Hematopoietic multipotent progenitor cell treated with erythropoietin and hydrocortisone succinate and interleukin-3 and kit ligand, for 17 days (in vitro differentiated cells): ENCODE measurements around the gene TAF9.
"Not testable (repeated sequence)": the region's sequence is repeated elsewhere in the genome, so short reads cannot be mapped to it uniquely, and the experiment has no call there.

Experiments
- DNase-seq: peaks from one replicate; pipeline ENCODE4 v3.0.0-alpha.2; 2015; ENCODE audit warnings: low spot score

TAF9 gene, protein sequence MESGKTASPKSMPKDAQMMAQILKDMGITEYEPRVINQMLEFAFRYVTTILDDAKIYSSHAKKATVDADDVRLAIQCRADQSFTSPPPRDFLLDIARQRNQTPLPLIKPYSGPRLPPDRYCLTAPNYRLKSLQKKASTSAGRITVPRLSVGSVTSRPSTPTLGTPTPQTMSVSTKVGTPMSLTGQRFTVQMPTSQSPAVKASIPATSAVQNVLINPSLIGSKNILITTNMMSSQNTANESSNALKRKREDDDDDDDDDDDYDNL

DNA sequence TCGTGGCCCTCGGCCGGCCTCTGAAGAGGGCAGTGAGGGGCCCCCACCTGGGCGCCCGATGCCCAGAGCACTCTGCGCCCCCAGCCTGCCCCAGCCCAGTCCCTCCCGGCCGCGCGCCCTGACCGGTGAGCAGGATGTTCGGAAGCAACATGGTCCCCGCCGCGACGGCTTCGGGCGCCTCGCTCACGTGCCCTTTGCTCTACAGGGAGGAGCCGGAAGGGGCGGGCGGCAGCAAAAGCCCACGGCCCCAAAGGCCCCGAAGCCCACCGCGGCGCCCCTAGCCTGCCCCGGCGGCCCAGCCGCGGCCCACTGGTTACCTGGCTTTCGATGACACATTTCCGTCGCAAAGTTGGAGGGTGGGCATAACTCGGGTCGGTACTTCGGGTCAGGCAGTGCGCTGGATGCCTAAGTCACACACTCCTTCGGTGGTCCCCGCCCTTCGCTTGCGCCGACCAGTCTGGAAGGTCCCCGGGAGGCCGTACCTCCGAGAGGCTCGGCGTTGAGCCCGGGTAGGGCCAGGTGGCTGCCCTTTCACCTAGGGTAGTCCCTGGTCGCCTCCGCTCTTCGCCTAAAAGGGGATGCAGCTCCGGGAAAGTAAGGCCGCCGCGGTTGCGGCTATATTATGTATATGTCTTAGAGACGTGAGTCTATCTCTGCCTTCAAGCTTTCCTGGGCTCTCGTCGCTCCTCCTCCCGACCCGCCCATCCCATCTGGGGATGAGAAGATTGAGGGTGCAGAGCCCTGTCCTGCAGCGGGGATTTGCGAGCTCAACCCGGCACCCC is at the start of gene TAF9, which contains the start of the genes AK6 and RAD17:
Gene TAF9, minus strand, starts transcription at position 181 of the 782 bp plus-strand sequence. CDS start 3,783 bp downstream, outside the sequence.
Gene AK6, minus strand, starts transcription at position 181 of the 782 bp plus-strand sequence. Its CDS starts 30 bp downstream, at position 151.
Gene RAD17, plus strand, starts transcription at position 479 of the 782 bp plus-strand sequence. CDS start 2,391 bp downstream, outside the sequence.
- peak; percentile 94 for DNase-seq

DNA sequence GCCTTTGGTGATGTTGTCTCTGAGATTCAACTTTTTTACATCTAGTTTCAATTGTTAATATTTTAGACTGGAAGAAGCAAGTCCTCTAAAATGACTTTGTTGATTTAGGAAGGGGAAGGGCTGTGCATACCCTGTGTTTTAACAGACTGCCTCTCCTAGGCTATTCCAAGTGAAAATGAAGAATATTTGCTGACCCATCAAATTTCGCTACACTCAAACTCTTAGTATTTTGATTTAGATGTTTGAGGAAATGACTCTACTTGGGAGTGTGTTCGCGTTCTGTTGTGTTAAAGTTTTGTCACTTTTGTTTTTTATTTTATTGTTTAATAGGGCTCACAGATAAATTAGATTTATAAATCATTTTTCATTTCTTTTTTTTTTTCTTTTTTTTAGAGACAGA is 49.2 kb upstream of the TAF9 start:
- no peak for DNase-seq

DNA sequence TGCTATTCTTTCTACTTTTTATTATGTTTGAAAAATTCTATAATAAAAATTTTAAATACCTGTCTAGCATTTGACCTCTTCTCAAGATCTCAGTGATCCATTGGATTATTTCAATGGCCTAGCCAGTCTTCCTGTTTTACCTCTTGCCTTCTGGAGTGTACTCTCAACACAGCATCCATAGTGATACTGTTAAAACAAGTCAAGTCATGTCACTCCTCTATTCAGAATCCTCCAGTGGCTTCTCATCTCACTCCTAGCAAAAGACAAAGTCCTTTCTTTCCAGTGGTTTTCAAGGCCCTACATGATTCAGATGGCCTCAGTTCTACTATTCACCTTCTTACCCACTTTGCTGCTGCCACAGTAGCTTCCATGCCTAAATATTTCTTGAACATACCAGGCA is 47.4 kb upstream of the TAF9 start:
- DNase-seq: no peak

DNA sequence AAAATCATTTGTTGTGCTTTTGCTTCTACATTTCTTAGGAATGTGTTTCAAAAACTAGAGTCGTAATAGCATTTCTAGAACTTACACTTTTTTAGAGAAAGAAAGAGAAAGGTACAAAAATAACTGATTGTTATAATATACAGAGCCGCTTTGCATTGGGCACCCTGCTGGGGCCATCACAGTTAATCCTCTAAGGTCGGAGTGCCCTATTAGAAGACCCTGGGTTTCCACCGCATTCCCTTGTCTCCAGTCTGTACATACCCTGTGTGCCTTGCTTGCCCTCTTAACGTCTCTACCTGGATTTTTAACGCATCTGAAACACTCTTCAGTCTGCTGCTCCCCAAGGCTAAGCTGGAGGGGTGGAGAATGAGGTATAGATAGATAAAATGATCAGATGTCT is 46.9 kb upstream of the TAF9 start:
- no peak for DNase-seq

DNA sequence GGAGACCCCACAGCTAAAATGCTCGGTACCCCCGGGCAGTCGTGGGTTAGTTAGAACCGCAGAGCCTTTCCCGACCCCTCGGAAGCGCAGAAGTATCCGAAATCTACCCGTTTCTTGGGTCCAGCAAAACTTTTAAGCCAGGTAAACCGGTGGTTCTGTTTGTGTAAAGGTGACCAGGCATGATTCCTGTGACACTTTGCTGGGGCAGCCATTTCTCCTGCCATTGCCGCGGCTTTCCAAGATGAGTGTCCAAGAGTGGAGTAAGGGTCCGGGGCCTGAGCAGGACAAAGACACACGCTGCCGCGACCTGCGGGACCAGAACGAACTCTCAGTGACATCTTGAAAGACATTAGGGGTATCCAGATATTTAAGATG is 46.3 kb upstream of the TAF9 start:
- no peak for DNase-seq

DNA sequence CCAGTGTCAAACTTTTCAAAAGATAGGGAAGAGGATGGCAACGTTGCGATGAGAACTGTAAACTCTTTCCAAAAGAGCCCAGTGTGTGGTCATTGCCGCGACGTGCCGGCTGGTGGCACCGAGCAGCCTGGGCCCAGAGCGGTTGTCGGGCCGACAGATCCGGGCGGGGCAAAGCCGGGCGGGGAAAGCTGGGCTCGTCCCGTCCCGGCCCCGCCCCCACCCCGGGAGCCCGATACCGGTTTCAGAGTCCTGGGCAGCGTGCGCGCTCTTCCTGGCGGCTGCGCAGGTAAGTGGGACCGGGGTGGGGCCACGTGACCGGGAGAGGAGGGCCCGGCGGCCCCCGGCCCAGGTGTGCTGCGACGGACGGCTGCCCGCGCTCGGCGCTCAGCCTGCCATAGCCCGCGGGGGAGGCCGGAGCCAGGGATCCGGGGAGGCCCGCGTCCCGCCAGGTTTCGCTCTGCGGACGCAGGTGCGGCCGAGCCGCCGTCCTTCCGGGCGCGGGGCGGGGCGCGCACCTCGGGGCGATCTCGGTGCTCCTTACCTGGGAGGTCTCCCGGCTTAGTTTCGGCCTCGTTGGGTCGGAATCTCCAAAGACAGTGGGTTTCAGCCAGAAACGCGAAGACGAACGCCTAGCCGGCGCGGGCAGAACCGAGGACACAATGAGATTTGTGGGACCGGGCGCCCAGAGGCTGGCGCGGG is 45.7 kb upstream of the TAF9 start, which contains the start of gene MARVELD2:
Gene MARVELD2, plus strand, starts transcription at position 232 of the 699 bp plus-strand sequence. CDS start 4,270 bp downstream, outside the sequence.
- DNase-seq: peak; percentile 73

DNA sequence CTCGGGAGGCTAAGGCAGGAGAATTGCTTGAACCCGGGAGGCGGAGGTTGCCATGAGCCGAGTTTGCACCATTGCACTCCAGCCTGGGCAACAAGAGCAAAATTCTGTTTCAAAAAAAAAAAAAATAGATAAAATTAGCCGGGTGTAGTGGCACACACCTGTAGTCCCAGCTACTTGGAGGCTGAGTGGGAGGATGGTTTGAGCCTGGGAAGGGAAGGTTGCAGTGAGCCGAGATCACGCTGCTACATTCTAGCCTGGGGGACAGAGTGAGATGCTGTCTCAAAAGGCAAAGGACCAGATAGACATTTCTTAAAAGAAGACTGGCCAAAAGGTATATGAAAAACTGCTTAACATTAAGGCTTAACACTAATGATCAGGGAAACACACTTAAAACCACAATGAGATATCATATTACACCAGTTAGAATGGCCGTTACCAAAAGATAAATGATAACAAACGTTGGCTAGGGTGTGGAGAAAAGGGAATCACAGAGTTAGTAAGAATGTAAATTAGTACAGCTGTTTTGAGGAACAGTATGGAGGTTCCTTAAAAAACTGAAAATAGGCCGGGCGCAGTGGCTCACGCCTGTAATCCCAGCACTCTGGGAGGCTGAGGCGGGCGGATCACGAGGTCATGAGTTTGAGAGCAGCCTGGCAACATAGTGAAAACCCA is 35.5 kb upstream of the TAF9 start:
- DNase-seq: no peak

DNA sequence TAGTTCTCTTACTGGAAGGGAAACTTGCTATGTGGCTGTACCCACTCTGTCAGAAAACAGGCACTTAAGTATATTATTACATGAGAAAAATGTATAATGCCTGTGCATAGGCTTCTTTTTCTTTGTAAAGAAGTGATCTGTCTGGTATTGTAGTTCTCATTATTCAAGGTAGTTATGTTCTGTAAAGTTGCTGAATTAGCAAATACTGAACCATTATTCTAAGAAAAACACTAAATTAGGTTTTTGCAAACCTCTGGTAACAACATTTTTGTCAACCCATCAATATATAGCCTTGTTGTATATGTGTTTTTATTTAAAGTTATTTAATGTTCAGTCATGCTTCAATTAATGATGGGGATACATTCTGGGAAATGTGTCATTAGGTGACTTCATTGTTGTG is 9.1 kb upstream of the TAF9 start:
- DNase-seq: no peak

DNA sequence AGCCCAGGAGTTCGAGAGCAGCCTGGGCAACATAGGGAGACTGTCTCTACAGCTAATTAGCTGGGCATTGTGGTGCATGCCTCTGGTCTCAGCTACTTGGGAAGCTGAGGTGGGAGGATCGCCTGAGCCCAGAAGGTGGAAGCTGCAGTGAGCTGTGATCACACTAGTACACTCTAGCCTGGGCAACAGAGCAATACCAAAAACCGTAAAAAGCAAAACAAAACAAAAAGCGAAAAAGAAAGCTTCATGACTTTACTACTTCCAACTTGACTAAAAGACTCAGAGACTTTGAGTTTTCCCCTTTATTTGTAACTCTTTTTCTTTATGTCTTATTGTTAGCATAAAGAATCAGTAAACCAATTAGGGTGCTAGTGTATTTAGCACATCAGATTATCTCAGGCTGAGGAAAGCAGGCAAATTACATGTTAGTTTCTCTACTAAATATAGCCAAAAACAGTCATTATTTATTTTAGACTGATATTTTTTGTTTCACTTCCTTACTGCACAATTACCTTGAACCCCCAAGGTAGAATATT is 5.7 kb upstream of the TAF9 start:
- DNase-seq: no peak

DNA sequence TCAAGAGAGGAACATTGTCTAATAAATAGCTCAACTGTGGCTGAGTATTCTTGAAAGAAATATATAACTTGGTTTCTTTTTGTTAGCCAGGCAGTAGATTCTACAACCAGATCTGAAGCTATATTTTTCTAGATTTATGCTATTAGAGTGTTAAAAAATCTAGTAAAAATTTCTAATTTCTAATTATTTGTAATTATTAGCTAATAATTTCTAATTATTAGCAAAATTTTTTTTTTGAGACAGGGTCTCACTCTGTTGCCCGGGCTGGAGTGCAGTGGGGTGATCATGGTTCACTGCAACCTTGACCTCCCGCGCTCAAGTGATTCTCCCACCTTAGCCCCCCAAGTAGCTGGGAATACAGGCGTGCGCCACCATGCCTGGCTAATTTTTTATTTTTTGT is 3.1 kb upstream of the TAF9 start:
- no peak for DNase-seq

DNA sequence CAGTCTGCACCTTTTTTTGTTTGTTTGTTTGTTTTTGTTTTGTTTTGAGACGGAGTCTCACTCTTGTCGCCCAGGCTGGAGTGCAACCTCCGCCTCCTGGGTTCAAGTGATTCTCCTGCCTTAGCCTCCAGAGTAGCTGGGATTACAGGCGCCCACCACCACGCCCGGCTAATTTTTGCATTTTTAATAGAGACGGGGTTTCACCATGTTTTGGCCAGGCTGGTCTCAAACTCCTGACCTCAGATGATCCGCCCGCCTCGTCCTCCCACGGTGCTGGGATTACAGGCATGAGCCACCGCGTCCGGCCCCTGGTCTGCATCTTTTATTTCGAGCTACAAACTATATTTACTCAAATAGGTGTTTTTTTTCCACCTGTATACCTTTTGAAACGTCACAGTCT is 1.0 kb upstream of the TAF9 start:
- not testable (repeated sequence) for DNase-seq

DNA sequence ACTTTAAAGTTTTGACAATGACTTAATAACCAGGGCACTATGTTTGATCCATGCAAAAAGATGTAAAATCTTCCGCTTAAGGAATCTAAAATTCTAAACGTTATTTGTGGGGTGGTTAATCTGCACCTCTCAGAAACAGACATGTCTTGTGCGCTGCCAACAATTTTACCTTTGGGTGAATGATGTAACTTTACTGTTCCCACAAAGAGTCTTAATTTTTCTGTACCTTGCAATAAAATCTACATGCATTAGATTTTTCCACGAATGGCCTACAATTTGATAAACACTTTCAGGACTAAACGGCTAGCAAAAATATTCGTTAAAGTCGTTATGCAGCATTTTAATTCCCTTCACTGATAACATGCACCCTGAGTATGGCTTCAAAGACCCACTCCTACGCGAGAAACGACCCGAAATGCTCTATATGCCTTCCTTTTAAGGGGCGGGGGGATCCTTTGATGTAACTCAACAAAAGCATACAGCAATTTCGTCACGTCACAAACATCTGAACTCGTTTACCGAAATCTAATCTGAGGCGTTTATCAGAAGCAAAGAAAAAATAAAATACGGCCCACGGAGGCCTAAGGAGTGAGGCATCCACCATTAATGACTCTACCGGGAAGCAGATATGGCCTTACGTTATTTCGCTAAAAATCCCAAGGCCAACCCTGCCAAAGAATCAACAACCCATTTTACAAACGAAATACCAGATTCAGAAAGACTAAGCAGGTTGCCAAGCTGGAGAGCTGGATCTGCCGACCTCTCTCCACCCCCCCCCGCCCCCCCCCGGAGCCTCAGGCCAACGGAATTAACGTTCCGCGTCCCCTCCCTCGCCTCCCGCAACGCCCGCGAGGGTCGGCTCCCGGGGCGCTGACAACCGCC is 621 bp downstream of the TAF9 start:
- DNase-seq: peak; percentile 65

DNA sequence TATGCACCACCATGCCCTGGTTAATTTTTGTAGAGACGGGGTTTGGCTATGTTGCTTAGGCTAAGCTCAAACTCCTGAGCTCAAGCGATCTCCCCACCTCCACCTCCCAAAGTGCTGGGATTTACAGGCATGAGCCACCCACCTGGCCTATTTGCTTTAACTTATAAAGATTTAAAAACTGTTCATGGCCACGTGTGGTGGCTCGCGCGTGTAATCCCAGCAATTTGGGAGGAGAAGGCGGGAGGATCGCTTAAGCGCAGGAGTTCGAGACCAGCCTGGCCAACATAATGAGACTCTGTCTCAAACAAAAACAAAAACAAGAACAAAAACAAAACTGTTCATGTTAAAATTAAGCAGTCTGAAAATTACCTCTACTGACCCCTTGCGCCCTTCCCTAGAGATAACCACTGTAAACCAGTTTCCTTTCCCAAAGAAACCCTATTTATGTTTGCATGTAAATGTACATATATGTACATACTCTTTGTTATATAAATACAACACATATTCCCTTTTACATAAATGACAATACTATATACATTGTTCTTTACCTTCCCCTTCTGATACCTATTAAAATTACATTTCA is 1.5 kb downstream of the TAF9 start:
- DNase-seq: peak; percentile 32

DNA sequence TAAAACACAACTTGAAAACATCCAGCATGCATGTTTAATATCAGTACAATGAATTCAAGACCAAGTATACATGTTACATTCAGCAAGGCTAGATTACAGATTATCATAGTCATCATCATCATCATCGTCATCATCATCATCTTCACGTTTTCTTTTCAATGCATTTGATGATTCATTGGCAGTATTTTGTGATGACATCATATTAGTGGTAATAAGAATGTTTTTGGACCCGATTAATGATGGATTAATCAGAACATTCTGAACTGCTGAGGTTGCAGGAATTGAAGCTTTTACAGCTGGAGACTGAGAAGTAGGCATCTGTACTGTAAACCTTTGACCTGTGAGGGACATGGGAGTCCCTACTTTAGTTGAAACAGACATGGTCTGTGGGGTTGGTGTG is 4.5 kb downstream of the TAF9 start:
- DNase-seq: no peak

DNA sequence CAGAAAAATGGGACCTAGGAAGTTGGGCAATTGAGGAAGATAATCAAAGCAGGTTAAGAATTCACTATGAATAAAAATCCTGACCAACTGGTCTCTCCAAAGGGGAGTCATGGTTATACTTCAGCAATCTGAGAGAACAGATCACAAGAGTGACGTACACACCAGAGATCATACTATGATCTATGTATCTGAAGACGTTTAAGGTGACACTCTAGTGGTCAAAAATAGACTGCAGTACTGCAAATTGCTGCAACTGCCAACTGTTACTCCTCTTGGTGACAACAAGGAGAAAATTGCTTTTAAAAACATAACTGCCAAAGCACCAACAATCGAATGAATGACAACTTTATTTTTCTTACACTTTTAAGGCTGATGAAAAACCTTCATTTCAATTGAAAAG is 4.9 kb downstream of the TAF9 start:
- DNase-seq: no peak

DNA sequence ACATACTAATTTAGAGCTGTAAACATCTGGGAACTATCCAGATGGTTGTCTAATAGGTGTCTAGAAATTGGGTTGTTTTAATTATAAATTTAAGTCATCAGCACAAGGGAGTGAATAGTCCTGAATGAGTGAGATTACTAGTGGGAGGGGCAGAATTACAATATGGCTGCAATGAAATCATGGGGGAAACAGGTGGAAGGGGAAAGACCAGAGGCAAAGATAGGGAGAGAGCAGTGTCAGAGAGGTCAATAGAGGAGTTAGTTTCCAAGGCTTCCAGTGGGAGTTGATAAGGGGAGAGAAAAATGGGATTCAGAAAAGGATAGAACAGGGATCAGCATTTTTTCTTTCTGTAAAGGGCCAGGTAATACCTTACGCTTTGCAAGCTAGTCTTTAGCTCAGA is 8.9 kb downstream of the TAF9 start:
- no peak for DNase-seq

DNA sequence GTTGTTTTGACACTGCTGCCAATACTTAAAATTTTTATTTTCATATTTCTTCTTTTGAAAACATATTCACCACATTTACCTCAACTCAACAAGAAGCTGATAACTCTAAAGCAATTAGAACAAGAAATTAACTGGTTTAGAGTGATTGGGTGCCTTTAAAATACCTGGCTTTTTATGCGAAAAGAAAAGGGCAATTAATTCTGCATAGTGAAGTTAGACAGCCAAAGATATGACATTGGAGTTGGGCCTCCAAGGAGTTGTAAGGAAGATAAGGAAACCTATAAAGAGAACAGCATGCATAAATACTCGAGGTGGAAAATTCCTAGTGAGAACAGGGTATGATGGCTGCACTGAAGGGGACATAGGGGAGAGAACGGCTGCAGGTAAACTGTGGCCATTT is 9.6 kb downstream of the TAF9 start:
- no peak for DNase-seq

DNA sequence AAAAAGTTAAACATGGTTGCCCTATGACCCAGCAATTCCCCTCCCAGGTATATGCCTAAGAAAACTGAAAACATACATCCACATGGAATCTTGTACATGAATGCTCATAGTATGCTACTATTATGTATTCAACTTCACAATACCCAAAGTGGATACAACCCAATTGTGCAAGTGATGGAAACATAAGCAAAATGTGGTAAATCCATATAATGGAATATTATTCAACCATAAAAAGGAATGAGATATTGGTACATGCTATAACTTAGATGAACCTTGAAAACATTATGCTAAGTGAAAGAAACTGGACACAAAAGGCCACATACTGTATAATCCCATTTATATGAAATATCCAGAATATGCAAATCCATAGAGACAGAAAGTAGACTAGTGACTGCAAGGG is 18.7 kb downstream of the TAF9 start:
- DNase-seq: no peak

DNA sequence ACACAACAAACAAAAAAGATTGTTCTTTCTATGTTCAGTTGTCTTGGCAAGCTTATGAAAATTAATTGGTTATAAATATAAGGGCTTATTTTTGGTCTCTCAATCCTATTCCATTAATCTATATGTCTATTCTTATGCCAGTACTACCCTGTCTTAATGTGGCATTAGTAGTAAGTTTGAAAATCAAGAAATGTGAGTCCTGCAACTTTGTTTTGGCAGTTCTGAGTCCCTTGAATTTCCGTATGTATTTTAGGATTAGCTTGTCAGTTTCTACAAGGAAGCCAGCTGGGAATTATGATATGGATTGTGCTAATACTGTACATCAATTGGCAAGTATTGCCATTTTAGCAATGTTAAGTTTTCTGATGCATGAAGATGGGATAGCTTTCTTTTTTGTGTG is 26.2 kb downstream of the TAF9 start:
- DNase-seq: no peak

DNA sequence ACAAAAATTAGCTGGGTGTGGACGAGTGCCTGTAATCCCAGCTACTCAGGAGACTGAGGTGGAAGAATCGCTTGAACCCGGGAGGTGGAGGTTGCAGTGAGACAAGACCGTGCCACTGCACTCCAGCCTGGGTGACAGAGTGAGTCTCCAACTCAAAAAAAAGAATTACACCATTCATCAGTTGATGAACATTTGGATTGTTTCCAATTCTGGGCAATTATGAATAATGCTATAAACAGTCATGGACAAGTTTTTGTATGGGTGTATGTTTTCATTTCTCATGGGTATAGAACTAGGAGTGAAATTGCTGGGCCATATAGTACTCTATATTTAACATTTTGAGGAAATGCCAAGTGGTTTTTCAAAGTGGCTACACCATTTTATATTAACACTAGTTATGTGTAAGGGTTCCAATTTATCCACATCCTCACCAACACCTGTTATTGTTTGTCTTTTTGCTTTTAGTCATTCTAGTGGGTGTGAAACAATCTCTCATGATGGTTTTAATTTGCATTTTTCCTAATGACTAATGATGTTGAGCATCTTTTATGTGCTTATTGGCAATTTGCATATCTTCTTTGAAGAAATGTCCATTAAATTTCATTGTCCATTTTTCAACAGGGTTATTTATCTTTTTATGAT is 27.7 kb downstream of the TAF9 start:
- DNase-seq: no peak
